ENCODE data around the gene TM4SF20. TPM values are rescaled to one million over a fixed set of nuclear protein-coding genes. Genes with fewer than 3 reads are reported as not detected.

TM4SF20 gene
- total RNA-seq, 4 donors from 2014 or later: 0.22 to 0.68 TPM; not detected in 2

DNA sequence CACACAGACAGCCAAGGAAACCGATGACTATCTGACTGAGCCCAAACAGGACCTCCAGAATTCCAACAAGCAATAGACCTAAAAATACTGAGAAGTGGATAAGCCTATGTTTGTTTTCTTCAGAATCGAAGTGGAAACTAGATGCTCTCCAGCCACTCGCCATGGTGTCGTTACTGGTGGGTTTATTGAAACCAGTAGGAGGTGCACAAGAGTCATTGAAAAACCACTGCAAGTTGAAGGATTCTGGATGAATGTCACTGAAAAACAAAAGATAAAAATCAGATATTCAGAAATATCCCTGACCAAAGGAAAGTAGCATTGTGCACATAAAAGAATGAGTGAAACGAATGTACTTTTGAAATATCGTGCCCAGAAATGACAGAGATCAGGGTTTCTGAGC is 15.3 kb downstream of the TM4SF20 start:
- TF ChIP-seq, protein P1, sequence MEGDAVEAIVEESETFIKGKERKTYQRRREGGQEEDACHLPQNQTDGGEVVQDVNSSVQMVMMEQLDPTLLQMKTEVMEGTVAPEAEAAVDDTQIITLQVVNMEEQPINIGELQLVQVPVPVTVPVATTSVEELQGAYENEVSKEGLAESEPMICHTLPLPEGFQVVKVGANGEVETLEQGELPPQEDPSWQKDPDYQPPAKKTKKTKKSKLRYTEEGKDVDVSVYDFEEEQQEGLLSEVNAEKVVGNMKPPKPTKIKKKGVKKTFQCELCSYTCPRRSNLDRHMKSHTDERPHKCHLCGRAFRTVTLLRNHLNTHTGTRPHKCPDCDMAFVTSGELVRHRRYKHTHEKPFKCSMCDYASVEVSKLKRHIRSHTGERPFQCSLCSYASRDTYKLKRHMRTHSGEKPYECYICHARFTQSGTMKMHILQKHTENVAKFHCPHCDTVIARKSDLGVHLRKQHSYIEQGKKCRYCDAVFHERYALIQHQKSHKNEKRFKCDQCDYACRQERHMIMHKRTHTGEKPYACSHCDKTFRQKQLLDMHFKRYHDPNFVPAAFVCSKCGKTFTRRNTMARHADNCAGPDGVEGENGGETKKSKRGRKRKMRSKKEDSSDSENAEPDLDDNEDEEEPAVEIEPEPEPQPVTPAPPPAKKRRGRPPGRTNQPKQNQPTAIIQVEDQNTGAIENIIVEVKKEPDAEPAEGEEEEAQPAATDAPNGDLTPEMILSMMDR (IDR thresholded peaks at IDR 0.05; ENCODE audit: low read depth): no peak

DNA sequence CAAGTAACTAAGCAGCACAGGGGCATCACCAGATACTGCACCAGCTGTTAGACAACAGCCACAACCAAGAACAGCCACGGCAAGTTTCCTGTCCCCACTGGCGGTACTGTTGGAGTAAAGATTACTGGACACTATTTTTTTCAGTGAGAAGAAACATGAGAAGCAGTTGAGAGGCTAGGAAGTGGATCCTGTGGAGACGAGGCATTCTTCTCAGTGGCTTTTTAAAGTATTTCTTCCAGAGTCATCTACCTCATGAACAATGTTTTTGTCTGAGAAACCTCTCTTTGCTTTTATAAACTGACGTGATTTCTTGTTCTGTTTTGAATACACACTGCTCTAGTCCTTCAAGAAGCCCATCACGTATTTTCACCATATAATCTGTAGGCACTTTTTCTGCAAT is 18.8 kb downstream of the TM4SF20 start:
- TF ChIP-seq, protein P1 (IDR thresholded peaks at IDR 0.05; ENCODE audit: low read depth): no peak

DNA sequence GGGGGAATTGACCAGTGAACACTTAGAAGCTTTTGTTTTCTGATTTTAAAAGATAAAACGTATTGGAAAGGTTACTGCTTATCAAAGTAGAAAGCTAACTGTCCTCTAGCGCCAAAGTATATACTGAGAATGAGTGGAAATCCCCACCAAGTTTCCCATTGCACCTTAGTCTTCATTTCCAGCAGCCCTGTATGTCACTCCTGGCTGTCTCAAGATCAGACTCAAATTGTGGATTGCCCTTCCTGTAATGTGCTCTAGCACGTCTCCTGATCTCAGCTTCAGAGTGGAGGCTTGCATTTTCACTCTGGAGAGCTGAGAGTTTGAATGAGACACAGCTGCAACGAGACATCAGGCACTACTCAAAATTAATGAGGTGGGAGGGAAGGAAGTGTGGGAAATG is 27.5 kb downstream of the TM4SF20 start:
- TF ChIP-seq, protein P1 (IDR thresholded peaks at IDR 0.05; ENCODE audit: low read depth): no peak

DNA sequence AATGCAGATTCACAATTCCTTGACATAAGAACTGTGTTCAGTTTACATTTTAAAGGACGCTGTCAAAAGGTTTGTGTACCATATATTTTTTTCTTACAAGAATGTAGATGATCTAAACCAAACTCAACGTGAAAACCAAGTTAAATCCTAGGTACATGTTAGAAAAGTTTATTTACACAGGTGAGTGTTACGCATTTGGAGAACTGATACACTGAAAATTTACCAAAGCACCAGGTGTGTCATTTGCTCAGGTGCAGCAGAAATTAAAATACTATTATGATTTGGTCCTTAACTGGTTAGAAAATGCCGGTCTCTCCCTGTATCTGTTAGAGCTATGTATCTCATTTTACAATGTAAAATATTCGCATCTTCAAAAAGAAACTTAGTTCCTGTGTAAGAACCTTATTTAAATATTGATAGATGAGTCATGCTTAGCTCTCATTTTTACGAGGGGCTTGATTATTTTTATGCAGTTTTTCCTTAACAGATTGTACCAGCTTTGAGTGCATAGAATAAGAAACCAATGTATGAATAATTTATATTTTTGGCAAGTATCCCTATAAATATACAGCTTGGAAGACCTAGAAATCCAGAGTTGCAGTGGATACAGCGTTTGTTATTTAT is 29.0 kb downstream of the TM4SF20 start:
- TF ChIP-seq, protein P1 (IDR thresholded peaks at IDR 0.05; ENCODE audit: low read depth): no peak

DNA sequence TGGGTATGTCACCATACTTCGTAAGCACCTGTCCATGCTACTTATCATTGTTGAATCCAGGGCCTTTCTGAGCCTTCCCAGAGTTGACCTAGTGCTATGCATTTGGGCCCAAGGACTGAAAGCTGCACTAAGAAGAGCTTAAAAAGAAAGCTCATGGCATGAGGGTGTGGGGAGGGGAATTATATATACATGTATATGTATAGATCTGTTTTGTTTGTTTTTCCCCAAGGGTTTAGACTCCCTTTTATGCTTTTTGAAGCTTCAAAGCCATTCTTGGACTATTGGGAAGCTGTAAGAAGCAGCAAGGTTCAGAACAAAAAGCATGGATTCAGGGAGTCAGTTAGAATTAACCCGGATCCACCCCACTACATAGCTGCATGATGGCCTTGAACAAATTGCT is 30.8 kb downstream of the TM4SF20 start:
- TF ChIP-seq, protein P1 (IDR thresholded peaks at IDR 0.05; ENCODE audit: low read depth): no peak

DNA sequence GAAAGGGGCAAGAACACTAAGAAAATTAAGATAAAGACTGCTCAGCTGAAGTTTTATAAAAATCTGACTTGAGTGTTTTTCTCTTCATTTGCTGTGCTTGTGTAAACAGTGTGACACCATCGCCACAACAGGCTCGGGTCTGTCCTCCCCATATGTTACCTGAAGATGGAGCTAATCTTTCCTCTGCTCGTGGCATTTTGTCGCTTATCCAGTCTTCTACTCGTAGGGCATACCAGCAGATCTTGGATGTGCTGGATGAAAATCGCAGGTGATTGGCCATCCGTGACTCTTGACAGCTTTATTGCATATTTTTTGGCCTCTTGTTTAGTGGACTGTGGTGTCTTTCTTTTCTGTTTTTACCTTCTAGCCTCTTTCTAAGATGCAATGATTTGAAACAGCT is 32.0 kb downstream of the TM4SF20 start:
- TF ChIP-seq, protein P1 (IDR thresholded peaks at IDR 0.05; ENCODE audit: low read depth): no peak

DNA sequence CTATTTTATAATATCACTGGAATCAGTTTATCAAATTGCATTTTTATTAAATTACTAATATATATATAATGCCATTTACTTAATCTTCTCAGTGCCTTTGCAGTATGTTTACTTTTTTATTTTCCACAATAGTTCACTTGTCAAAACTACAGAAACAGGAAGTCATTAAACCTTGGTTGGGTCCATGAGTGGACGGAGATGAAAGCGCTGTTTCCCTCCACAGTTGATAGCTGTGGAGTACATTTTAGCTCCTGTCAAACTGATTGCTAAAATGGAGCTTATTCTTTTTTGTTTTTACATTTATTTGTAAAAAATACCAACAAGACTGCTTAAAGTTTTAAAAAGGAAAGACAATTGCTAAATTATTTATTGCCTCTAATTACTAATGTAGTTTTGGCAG is 34.9 kb downstream of the TM4SF20 start:
- TF ChIP-seq, protein P1 (IDR thresholded peaks at IDR 0.05; ENCODE audit: low read depth): no peak

Data from subcutaneous adipose tissue (tissue), 4 donors.